ENCODE data around the gene USP6NL. TPM values are rescaled to one million over a fixed set of nuclear protein-coding genes. Genes with fewer than 3 reads are reported as not detected.
"Not testable (repeated sequence)": the region's sequence is repeated elsewhere in the genome, so short reads cannot be mapped to it uniquely, and the experiment has no call there.

USP6NL gene
- total RNA-seq, 1 donor from 2014 or later = 64.5 TPM

- Mint-ChIP-seq H3K27ac (peak overlapping the region; percentile 95), H3K36me3 (ENCODE audit: low read depth) (no peaks in the 10 kb centered on the region), H3K4me3 (peak overlapping the region; percentile 65), H3K4me1 (peaks cover 52% of the 10 kb centered on the region), H3K27me3 (no peaks in the 10 kb centered on the region), H3K9me3 (no peaks in the 10 kb centered on the region)
- POLR2A ChIA-PET = interaction anchor here (0.7 to 2.4 kb wide), 14 partner anchors 8 to 110 kb away, joined by 3 to 25 read pairs (median 4); partner anchors contain the start of gene USP6NL
- no peak for TF ChIP-seq CTCF (IDR thresholded peaks at IDR 0.05)
- intact Hi-C loops (cut with micrococcal nuclease) = loop anchor here (1.0 kb wide), 4 partner anchors 8 to 53 kb away; no protein-coding TSS in a partner anchor
- CTCF ChIA-PET = interaction anchor here (1.0 to 2.0 kb wide), 6 partner anchors 18 to 126 kb away, joined by 3 to 8 read pairs (median 4); no protein-coding TSS in a partner anchor
- peak; percentile 97 for ATAC-seq (ENCODE audit: low read depth)
- DNase-seq = no peak
Measured at GRCh38 chr10:11631890-11632587, 20.6 kb upstream of the USP6NL start.

- no peak overlapping the region for H3K4me3 Mint-ChIP-seq
- H3K9me3 Mint-ChIP-seq = no peaks in the 10 kb centered on the region
- no peaks in the 10 kb centered on the region for H3K36me3 Mint-ChIP-seq (ENCODE audit: low read depth)
- intact Hi-C loops (cut with micrococcal nuclease) = no loop called here
- CTCF ChIA-PET = interaction anchor here (0.9 to 2.0 kb wide), 4 partner anchors 19 to 94 kb away, joined by 3 to 8 read pairs (median 4); no protein-coding TSS in a partner anchor
- no peak for TF ChIP-seq CTCF (IDR thresholded peaks at IDR 0.05)
- H3K4me1 Mint-ChIP-seq = peaks cover 49% of the 10 kb centered on the region
- H3K27me3 Mint-ChIP-seq = no peaks in the 10 kb centered on the region
- H3K27ac Mint-ChIP-seq = peak overlapping the region; percentile 66
- ATAC-seq (ENCODE audit: low read depth) = no peak
- POLR2A ChIA-PET = interaction anchor here (0.8 to 2.4 kb wide), 11 partner anchors 9 to 110 kb away, joined by 3 to 25 read pairs (median 4); partner anchors contain the start of gene USP6NL
- DNase-seq = no peak
Measured at GRCh38 chr10:11631291-11631690, 19.8 kb upstream of the USP6NL start.

GRCh38 chr10:11629731-11630130 is 18.3 kb upstream of the USP6NL start:
- ChIA-PET POLR2A (interaction anchor here (0.6 to 0.9 kb wide), 2 partner anchors 30 to 34 kb away, joined by 3 read pairs; no protein-coding TSS in a partner anchor), CTCF (no interaction called here)
- H3K36me3 Mint-ChIP-seq (ENCODE audit: low read depth) = no peaks in the 10 kb centered on the region
- no peak overlapping the region for H3K27ac Mint-ChIP-seq
- DNase-seq (no peak), ATAC-seq (ENCODE audit: low read depth) (no peak)
- H3K9me3 Mint-ChIP-seq = no peaks in the 10 kb centered on the region
- H3K4me3 Mint-ChIP-seq = no peak overlapping the region
- no peak for TF ChIP-seq CTCF (IDR thresholded peaks at IDR 0.05)
- intact Hi-C loops (cut with micrococcal nuclease) = no loop called here
- H3K4me1 Mint-ChIP-seq = peaks cover 49% of the 10 kb centered on the region
- no peaks in the 10 kb centered on the region for H3K27me3 Mint-ChIP-seq

GRCh38 chr10:11627941-11628340 is 16.5 kb upstream of the USP6NL start:
- CTCF ChIA-PET = not testable (repeated sequence)

GRCh38 chr10:11626071-11626470 is 14.6 kb upstream of the USP6NL start:
- ATAC-seq (ENCODE audit: low read depth) (no peak), DNase-seq (no peak)
- Mint-ChIP-seq H3K4me1 (peaks cover 43% of the 10 kb centered on the region), H3K27ac (peak overlapping the region; percentile 86), H3K4me3 (peak overlapping the region; percentile 4), H3K9me3 (no peaks in the 10 kb centered on the region), H3K27me3 (no peaks in the 10 kb centered on the region), H3K36me3 (ENCODE audit: low read depth) (no peaks in the 10 kb centered on the region)
- POLR2A ChIA-PET = interaction anchor here (0.7 to 1.4 kb wide), 3 partner anchors 14 to 59 kb away, joined by 3 to 4 read pairs (median 3); partner anchors contain the start of gene USP6NL
- CTCF ChIA-PET = interaction anchor here (0.8 kb wide), 2 partner anchors 52 to 131 kb away, joined by 3 read pairs; no protein-coding TSS in a partner anchor
- intact Hi-C loops (cut with micrococcal nuclease) = no loop called here
- no peak for TF ChIP-seq CTCF (IDR thresholded peaks at IDR 0.05)

More at GRCh38 chr10:11627941-11628340, 16.5 kb upstream of the USP6NL start:
- intact Hi-C loops (cut with micrococcal nuclease); H3K9me3 Mint-ChIP-seq; H3K4me3 Mint-ChIP-seq; ATAC-seq (ENCODE audit: low read depth); H3K36me3 Mint-ChIP-seq (ENCODE audit: low read depth); H3K27me3 Mint-ChIP-seq; DNase-seq: not testable (repeated sequence)
- peaks cover 54% of the 10 kb centered on the region for H3K4me1 Mint-ChIP-seq
- peak overlapping the region; percentile 1 for H3K27ac Mint-ChIP-seq
- POLR2A ChIA-PET = interaction anchor here (0.5 to 1.1 kb wide), 3 partner anchors 11 to 73 kb away, joined by 3 to 10 read pairs (median 4); no protein-coding TSS in a partner anchor

Measured in activated B cell treated with CpG ODN at 0.5 μM for 24 hours (primary cell).